ENCODE measurements around the gene FCER2.

FCER2 gene

DNA sequence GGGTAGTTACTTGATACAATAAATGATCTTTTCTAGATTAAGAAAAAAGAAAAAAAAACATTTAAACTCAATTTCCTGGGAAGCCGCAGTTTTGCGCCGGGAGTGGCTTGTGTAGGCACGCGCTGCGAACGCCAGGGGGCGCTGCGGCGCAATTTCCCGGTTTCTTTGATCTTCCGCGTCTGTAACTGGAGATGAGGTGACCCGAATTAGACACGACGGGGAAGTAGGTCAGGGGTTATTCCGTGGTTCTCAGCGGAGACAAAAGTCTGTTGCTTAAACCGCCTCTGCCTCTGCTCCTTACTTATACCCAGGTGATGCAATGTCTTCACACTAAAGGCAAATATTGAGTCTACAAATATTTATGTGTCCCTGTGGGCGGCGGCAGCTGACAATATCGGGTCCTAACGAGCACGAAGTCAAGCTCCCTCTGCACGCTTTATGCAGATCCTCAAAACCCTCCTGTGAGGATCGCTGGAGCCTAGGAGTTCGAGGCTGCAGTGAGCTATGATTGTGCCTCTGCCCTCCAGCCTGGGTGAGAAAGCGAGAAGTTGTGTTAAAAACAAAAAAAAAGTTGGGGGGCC is 49.8 kb downstream of the FCER2 start:
- Histone ChIP-seq H3K36me3 (peaks cover 16% of the 10 kb centered on the region), H3K9me3 (no peaks in the 10 kb centered on the region), H3K4me1 (ENCODE audit: control insufficient read depth in 1 of 2, insufficient read depth in 1 of 2, low read depth in 1 of 2, low read length in 1 of 2) (peaks cover 55 to 56% of the 10 kb centered on the region in 2 experiments), H3K27me3 (no peaks in the 10 kb centered on the region), H3K4me3 (ENCODE audit: low read depth in 1 of 2, low read length in 1 of 2) (peak overlapping the region; percentile 51 to 55), H3K27ac (peak overlapping the region; percentile 91)
- TF ChIP-seq, protein P1, sequence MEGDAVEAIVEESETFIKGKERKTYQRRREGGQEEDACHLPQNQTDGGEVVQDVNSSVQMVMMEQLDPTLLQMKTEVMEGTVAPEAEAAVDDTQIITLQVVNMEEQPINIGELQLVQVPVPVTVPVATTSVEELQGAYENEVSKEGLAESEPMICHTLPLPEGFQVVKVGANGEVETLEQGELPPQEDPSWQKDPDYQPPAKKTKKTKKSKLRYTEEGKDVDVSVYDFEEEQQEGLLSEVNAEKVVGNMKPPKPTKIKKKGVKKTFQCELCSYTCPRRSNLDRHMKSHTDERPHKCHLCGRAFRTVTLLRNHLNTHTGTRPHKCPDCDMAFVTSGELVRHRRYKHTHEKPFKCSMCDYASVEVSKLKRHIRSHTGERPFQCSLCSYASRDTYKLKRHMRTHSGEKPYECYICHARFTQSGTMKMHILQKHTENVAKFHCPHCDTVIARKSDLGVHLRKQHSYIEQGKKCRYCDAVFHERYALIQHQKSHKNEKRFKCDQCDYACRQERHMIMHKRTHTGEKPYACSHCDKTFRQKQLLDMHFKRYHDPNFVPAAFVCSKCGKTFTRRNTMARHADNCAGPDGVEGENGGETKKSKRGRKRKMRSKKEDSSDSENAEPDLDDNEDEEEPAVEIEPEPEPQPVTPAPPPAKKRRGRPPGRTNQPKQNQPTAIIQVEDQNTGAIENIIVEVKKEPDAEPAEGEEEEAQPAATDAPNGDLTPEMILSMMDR (IDR thresholded peaks at IDR 0.05): peak; percentile 98

DNA sequence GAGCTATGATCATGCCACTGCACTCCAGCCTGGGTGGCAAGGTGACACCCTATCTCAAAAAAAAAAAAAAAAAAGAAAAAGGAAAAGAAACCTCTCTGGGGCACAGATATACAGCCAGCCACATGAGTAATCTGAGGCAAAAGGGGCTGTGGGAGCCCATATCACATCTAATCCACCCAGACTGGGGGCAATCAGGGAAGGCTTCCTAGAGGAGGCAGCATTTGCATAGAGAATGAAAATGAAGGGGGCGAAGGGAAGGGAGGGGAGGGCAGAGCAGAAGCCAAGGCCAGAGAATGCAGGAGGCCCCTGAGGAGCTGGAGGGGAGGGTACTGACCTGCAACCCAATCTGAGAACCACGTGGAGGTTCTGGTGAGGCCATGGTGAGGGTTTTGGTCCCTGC is 51.8 kb downstream of the FCER2 start:
- Histone ChIP-seq H3K4me1 (ENCODE audit: control insufficient read depth in 1 of 2, insufficient read depth in 1 of 2, low read depth in 1 of 2, low read length in 1 of 2) (peaks cover 51 to 53% of the 10 kb centered on the region in 2 experiments), H3K27me3 (no peaks in the 10 kb centered on the region), H3K27ac (no peak overlapping the region), H3K9me3 (no peaks in the 10 kb centered on the region), H3K36me3 (peaks cover 36% of the 10 kb centered on the region), H3K4me3 (ENCODE audit: low read depth in 1 of 2, low read length in 1 of 2) (no peak overlapping the region)
- TF ChIP-seq, protein P1 (IDR thresholded peaks at IDR 0.05): no peak

DNA sequence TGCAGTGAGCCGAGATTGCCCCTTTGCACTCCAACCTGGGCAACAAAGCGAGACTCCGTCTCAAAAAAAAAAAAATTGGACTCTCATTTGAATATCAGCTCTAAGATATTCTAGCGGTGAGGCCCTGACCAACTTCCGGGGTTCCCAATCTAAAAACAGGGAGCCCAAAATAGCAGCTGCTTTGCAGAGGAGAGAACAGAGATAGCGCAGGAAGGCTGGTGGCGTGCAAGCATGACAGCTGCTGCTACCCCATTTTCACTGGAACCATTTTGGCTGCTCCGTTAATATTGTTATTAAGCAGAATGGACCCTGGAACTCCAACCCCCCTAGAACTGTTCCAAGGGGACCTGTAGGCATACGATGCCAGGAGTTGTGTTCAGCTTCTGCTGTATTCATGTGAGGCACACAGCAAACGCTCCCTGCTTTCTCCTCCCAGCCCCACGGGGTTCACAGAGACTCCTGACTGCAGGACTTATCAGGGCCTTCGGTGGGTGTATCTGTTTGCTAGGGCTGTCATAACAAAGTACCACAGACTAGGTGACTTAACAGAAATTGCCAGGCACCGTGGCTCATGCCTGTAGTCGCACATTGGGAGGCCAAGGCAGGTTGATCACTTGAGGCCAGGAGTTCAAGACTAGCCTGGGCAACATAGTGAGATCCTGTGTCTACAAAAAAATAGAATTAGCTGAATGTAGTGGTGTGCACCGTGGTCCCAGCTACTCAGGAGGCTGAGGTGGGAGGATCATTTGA is 53.5 kb downstream of the FCER2 start:
- H3K4me1 ChIP-seq (ENCODE audit: control insufficient read depth in 1 of 2, insufficient read depth in 1 of 2, low read depth in 1 of 2, low read length in 1 of 2): peaks cover 45 to 53% of the 10 kb centered on the region in 2 experiments
- peak overlapping the region; percentile 78 for H3K27ac ChIP-seq
- no peaks in the 10 kb centered on the region for H3K27me3 ChIP-seq
- H3K9me3 ChIP-seq: no peaks in the 10 kb centered on the region
- H3K36me3 ChIP-seq: peaks cover 49% of the 10 kb centered on the region
- no peak overlapping the region for H3K4me3 ChIP-seq (ENCODE audit: low read depth in 1 of 2, low read length in 1 of 2)
- TF ChIP-seq, protein P1 (IDR thresholded peaks at IDR 0.05): no peak

DNA sequence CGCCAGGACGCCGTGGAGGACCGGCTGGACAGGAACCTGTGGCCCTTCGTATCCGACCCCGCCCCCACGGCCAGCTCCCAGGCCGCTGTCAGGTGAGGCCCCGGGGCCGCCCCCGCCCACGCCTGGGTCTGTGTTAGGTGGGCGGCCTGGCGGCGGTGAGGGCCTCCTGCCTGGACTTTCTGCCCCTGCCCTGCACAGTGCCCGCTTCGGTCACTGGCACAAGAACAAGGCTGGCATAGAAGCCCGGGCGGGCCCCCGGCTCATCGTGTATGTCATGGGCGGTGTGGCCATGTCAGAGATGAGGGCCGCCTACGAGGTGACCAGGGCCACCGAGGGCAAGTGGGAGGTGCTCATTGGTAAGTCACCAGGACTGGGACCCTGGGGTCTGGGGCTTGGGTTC is 54.8 kb downstream of the FCER2 start:
- Histone ChIP-seq H3K27me3 (no peaks in the 10 kb centered on the region), H3K9me3 (no peaks in the 10 kb centered on the region), H3K4me1 (ENCODE audit: control insufficient read depth in 1 of 2, insufficient read depth in 1 of 2, low read depth in 1 of 2, low read length in 1 of 2) (peaks cover 40 to 42% of the 10 kb centered on the region in 2 experiments), H3K4me3 (ENCODE audit: low read depth in 1 of 2, low read length in 1 of 2) (no peak overlapping the region), H3K36me3 (peaks cover 61% of the 10 kb centered on the region), H3K27ac (peak overlapping the region; percentile 78)
- TF ChIP-seq, protein P1 (IDR thresholded peaks at IDR 0.05): no peak

DNA sequence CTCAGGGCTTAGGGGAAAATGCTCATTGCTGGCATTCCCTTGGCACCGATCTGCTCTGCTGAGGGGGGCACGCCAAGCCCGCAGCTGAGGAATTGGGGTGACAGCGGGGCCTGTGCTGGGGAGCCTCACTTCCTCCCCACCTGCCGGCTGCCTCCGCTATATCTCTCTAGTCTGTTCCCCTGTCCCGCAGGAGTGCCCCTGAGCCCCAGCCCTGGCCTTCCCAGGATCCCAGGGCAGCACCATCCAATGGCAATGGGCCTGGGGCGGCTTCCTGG is 55.6 kb downstream of the FCER2 start:
- TF ChIP-seq, protein P1 (IDR thresholded peaks at IDR 0.05): no peak
- Histone ChIP-seq H3K27ac (peak overlapping the region; percentile 78), H3K4me3 (ENCODE audit: low read depth in 1 of 2, low read length in 1 of 2) (peak overlapping the region in 1 of 2 experiments; percentile 51), H3K4me1 (ENCODE audit: control insufficient read depth in 1 of 2, insufficient read depth in 1 of 2, low read depth in 1 of 2, low read length in 1 of 2) (peaks cover 36% of the 10 kb centered on the region in 2 experiments), H3K9me3 (no peaks in the 10 kb centered on the region), H3K36me3 (peaks cover 69% of the 10 kb centered on the region), H3K27me3 (no peaks in the 10 kb centered on the region)
